ELR (cell line): ENCODE measurements around the gene SYS1.

ENCODE experiments used
- DNase-seq: peaks from one replicate; pipeline ENCODE4 v3.0.0-alpha.2; 2015; ENCODE audit warnings: low read depth

SYS1 gene

GRCh38 chr20:45391559-45391958, 28.6 kb downstream of the SYS1 start:
- DNase-seq = no peak

- no peak for DNase-seq
These were observed 29.8 kb downstream of the SYS1 start for GRCh38 chr20:45392733-45393132.

DNA sequence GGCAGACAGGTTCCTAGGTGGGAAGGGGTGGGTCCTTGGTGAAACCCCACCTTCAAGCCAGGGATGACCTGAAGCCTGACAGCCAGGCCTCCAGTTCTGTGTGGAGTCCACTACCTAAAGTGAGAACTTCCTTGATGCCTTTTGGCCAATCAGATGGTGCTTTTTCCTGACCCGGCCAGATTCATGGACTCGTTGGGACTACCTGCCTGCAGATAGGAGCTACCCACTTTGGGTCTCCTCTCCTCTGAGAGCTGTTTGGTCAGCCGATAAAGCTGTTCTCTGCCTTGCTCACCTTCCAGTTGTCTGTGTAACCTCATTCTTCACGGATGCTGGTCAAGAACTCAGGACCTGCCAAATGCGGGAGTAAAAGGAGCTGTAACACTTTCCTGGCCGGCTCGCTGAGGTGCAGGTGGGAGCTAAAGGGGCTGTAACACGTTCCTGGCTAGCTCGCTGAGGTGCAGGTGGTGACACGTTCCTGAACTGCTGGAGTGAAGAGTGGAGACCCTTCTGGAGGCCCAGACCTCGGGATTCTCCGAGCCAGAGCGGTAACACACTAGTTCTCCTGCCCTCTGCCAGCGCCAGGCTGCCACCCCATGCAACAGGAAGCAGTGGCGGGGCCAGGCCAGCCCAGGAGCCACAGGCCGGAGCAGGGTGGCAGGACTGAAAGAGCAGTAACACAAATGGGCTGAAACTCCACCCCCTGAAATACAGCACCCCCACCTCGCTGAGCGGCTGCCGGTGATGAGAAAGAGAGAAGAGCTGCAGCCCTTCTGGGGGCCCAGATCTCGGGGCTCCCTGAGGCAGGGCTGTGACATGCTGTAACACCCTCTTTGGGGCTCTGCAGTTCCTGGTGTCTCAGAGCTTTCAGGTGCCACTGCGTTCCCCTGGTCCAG, 31.5 kb downstream of the SYS1 start:
- DNase-seq = no peak

- no peak for DNase-seq
These were observed 32.1 kb downstream of the SYS1 start for GRCh38 chr20:45395114-45395415.

GRCh38 chr20:45399018-45399417, 36.1 kb downstream of the SYS1 start:
- no peak for DNase-seq

- DNase-seq = no peak
These were observed 37.5 kb downstream of the SYS1 start for GRCh38 chr20:45400346-45401031.

DNA sequence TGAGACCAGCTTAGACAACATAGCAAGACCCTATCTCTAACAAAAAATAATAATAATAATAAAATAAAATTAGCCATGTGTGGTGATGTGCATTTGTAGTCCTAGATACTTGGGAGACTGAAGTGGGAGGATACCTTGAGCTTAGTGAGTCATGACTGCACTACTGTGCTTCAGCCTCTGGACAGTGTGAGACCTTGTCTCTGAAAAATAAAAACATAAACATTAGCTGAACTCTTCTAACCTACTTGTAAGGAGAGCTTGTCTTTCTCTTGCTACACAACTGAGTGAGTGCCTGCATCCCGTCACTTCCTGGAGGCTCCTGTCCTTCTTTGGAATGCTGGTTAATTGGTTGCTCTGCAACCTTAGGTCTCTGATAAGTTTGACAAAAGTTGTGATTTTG, 40.0 kb downstream of the SYS1 start:
- peak; percentile 57 for DNase-seq

- no peak for DNase-seq
These were observed 41.5 kb downstream of the SYS1 start for GRCh38 chr20:45404438-45404837.

- peak; percentile 67 for DNase-seq
These were observed 42.8 kb downstream of the SYS1 start for GRCh38 chr20:45405571-45406259.

DNA sequence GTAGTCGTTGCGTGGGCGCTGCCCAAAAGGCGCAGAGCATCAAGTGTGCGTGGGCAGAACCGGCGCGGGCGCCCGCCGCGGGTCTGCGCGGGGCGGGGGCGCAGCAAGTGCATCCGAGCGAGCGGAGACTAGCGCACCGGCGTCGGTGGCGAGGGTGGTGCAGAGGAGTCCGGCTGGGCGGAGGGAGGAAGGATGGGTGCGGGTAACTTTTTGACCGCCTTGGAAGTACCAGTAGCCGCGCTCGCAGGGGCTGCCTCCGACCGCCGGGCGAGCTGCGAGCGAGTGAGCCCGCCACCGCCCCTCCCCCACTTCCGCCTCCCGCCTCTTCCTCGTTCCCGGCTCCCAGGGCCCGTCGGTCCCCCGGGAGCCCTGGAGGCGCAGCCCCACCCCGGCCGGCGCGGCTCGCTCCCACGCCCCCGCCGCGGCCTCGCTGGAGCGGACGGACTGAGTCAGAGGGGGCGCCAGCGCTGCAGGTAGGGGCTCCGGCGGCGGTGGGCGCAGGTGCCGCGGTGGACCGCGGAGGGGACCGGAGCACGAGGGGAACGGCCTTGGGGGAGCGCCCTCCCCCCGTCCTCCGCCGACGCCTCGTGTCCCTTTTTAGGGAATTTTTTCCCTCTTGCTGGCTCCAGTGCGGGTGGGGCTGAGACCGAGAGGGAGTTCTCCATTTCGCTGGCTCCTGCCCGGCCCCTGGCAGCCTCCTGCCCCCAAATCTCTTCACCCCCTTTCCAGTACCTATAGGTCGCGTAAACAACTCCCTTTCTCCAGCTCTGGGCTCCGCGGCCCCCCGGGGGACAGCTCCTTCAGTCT, 43.5 kb downstream of the SYS1 start:
- DNase-seq = peak; percentile 63

GRCh38 chr20:45407067-45407745, 44.2 kb downstream of the SYS1 start:
- no peak for DNase-seq

- no peak for DNase-seq
These were observed 45.1 kb downstream of the SYS1 start, which contains the start of gene DBNDD2 for GRCh38 chr20:45407783-45408645. Gene DBNDD2 (plus strand): TSS chr20:45408289. CDS start chr20:45408468, 179 bp downstream.

DNA sequence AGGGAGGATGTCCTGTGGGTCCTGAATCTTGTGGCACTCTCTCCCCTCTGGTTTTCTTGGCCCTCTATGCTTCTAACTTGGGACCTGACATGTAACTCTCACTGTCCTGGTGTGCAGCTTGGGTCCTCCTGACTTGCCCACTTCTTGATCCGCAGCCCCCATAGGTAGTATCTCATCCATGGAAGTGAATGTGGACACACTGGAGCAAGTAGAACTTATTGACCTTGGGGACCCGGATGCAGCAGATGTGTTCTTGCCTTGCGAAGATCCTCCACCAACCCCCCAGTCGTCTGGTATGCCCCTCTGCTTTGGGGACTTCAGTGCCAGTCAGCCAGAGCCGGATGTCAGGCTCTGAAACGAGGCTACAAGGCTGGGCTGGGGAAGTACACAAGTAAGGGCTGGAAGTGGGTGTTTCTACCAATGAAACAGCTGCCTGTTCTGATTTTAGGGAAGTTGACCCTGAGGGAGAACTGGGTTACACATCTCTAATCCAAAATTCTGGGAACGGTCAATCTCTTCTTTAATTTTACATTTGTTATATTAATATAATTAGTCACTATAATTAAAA, 45.8 kb downstream of the SYS1 start:
- DNase-seq = no peak

GRCh38 chr20:45409521-45410272, 46.7 kb downstream of the SYS1 start:
- no peak for DNase-seq

GRCh38 chr20:45410887-45411286, 47.9 kb downstream of the SYS1 start:
- no peak for DNase-seq

DNA sequence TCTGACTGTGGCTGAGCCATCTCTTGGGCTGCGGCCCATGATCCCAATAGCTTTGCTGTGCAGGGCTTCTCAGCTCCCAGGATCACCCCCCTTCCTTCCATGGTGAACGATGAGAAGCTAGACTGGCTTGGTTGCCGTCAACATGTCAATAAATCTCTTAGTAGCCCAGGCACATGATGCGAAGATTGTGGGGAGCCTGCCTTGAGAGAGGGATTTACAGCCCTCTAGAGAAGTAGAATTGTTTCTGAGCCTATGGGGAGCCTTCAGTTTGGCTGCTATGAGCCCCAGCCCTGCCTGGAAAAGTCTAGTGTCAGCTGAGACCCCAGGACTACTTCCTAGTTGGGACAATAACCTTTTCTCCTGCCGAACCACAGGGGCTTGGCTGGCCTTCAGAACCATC, 49.7 kb downstream of the SYS1 start:
- DNase-seq = no peak

DNA sequence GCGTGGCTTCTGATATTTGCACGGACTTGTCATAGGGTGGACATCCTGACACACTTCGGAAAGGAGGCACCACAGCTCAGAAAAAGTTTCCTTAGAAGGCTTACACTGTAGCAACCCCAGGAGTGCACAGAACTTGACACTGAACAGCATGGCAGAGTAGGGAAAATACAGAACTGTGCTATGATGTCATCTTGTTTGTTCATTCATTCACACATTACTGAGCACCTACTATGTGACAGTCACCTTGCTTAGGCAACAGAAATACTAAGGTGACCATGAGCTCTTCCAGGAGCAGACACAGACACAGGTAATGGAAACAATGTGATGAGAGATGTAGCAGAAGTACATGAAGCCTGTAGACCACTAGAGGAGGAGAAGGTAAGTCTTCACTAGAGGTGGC, 50.5 kb downstream of the SYS1 start:
- DNase-seq = no peak

GRCh38 chr20:45415822-45416637, 53.1 kb downstream of the SYS1 start, which contains the start of gene PIGT:
Gene PIGT (plus strand): TSS chr20:45416141. CDS start chr20:45416157, 16 bp downstream.
- DNase-seq = peak; percentile 92
